CD4-positive, alpha-beta T cell treated with Interleukin-4 for 1 hour (primary cell): ENCODE results near the gene MRPS35.

Source experiments
- DNase-seq, 2 donors: peaks; one replicate each; pipeline ENCODE4 v3.0.0-alpha.2; 2020 to 2022

MRPS35 gene

GRCh38 chr12:27777141-27777540 lies 66.5 kb downstream of the MRPS35 start:
- no peak for DNase-seq

- no peak for DNase-seq
These were observed 67.6 kb downstream of the MRPS35 start for GRCh38 chr12:27778206-27778605.

- peak; percentile 12 to 17 for DNase-seq
These were observed 68.8 kb downstream of the MRPS35 start for GRCh38 chr12:27779416-27779919.

GRCh38 chr12:27779920-27780611 lies 69.4 kb downstream of the MRPS35 start, which contains the start of the genes KLHL42 and MANSC4:
Gene KLHL42, plus strand, starts transcription at chr12:27780233. Its CDS starts 98 bp downstream, at chr12:27780331.
Gene MANSC4, minus strand, starts transcription at chr12:27780236. Its CDS starts 8,960 bp downstream, at chr12:27771276.
- peak; percentile 66 to 67 for DNase-seq

GRCh38 chr12:27780612-27781408 lies 70.2 kb downstream of the MRPS35 start:
- DNase-seq = peak in 1 of 2 donors; percentile 28

- no peak for DNase-seq
These were observed 71.0 kb downstream of the MRPS35 start for GRCh38 chr12:27781680-27782079.

GRCh38 chr12:27782481-27782880 lies 71.8 kb downstream of the MRPS35 start:
- no peak for DNase-seq

- DNase-seq = no peak
These were observed 75.4 kb downstream of the MRPS35 start for GRCh38 chr12:27785882-27786570.

GRCh38 chr12:27787559-27787958 lies 76.9 kb downstream of the MRPS35 start:
- no peak for DNase-seq

GRCh38 chr12:27790179-27790578 lies 79.5 kb downstream of the MRPS35 start:
- DNase-seq = no peak

- no peak for DNase-seq
These were observed 84.4 kb downstream of the MRPS35 start for GRCh38 chr12:27794818-27795584.

- no peak for DNase-seq
These were observed 85.5 kb downstream of the MRPS35 start for GRCh38 chr12:27796128-27796527.

GRCh38 chr12:27797301-27798025 lies 86.8 kb downstream of the MRPS35 start:
- DNase-seq = no peak

- no peak for DNase-seq
These were observed 90.2 kb downstream of the MRPS35 start for GRCh38 chr12:27800819-27801218.

GRCh38 chr12:27801630-27802029 lies 91.0 kb downstream of the MRPS35 start:
- no peak for DNase-seq

GRCh38 chr12:27802511-27802910 lies 91.9 kb downstream of the MRPS35 start:
- DNase-seq = no peak

- DNase-seq = no peak
These were observed 92.3 kb downstream of the MRPS35 start for GRCh38 chr12:27802936-27803335.

GRCh38 chr12:27805238-27805637 lies 94.6 kb downstream of the MRPS35 start:
- no peak for DNase-seq
